HG03139 (cell line): ENCODE data around the gene AIFM3.
"Not testable (repeated sequence)": the region's sequence is repeated elsewhere in the genome, so short reads cannot be mapped to it uniquely, and the experiment has no call there.

Source experiments
- ATAC-seq: cut with Tn5 transposase; IDR thresholded peaks from one replicate; pipeline ENCODE4 v1.9.1; 2021; ENCODE audit not compliant: unreplicated experiment

The AIFM3 gene

GRCh38 chr22:20957683-20958431 is 9.2 kb upstream of the AIFM3 start:
- no peak for ATAC-seq

GRCh38 chr22:20959578-20960461 is 7.2 kb upstream of the AIFM3 start:
- ATAC-seq, result no peak

GRCh38 chr22:20960609-20961008 is 6.4 kb upstream of the AIFM3 start:
- ATAC-seq, result no peak

- no peak for ATAC-seq
Measured at GRCh38 chr22:20962491-20962945, 4.5 kb upstream of the AIFM3 start.

GRCh38 chr22:20963201-20964052 is 3.6 kb upstream of the AIFM3 start:
- no peak for ATAC-seq

- no peak for ATAC-seq
Measured at GRCh38 chr22:20964090-20964798, 2.8 kb upstream of the AIFM3 start.

- no peak for ATAC-seq
Measured at GRCh38 chr22:20964799-20965103, 2.3 kb upstream of the AIFM3 start.

- no peak for ATAC-seq
Measured at GRCh38 chr22:20965104-20965887, 1.8 kb upstream of the AIFM3 start.

GRCh38 chr22:20965888-20966855 is 883 bp upstream of the AIFM3 start:
- no peak for ATAC-seq

- ATAC-seq, result no peak
Measured at GRCh38 chr22:20967697-20968211, 699 bp downstream of the AIFM3 start.

- no peak for ATAC-seq
Measured at GRCh38 chr22:20968281-20968977, 1.4 kb downstream of the AIFM3 start.

- no peak for ATAC-seq
Measured at GRCh38 chr22:20970939-20971657, 4.0 kb downstream of the AIFM3 start.

- not testable (repeated sequence) for ATAC-seq
Measured at GRCh38 chr22:20972014-20972694, 5.1 kb downstream of the AIFM3 start.

- no peak for ATAC-seq
Measured at GRCh38 chr22:20972933-20973577, 6.0 kb downstream of the AIFM3 start.

- no peak for ATAC-seq
Measured at GRCh38 chr22:20973634-20974286, 6.7 kb downstream of the AIFM3 start.
